HL-60 (cell line): ENCODE results near the gene COL20A1.

Source experiments
- DNase-seq, 2 experiments: peaks; one replicate each; pipeline ENCODE4 v3.0.0-alpha.2; 2010 to 2020; ENCODE audit warnings: low read depth in 1 of 2, low spot score in 1 of 2
- H3K27ac ChIP-seq: fragments of 250-450 bp; sonication (Bioruptor Pico); replicated peaks from 2 replicates; pipeline ENCODE4 v1.5.1; 2020; ENCODE audit warnings: mild to moderate bottlenecking, moderate library complexity
- H3K27me3 ChIP-seq: fragments of 250-450 bp; sonication (Bioruptor Pico); 2 replicates; pipeline ENCODE4 v1.5.1; 2021; ENCODE audit warnings: mild to moderate bottlenecking, moderate library complexity; ENCODE audit not compliant: insufficient read depth, poor library complexity, severe bottlenecking
- H3K4me3 ChIP-seq: replicated peaks from 2 replicates; pipeline ENCODE4 v1.5.1; 2011; ENCODE audit warnings: mild to moderate bottlenecking, control low read depth, low read length; ENCODE audit not compliant: insufficient read depth
- GABPA ChIP-seq: IDR thresholded peaks from 2 replicates; pipeline ENCODE4 v1.6.1; 2012; ENCODE audit warnings: low read depth
- POLR2AphosphoS5 ChIP-seq: IDR thresholded peaks from 2 replicates; pipeline ENCODE4 v1.6.1; 2012; ENCODE audit warnings: low read depth
- SPI1 ChIP-seq: IDR thresholded peaks from 2 replicates; pipeline ENCODE4 v1.6.1; 2012; ENCODE audit warnings: low read depth, mild to moderate bottlenecking, borderline replicate concordance
- TF ChIP-seq, protein P1 (sequence below): IDR thresholded peaks from one replicate; pipeline ENCODE4 v1.5.1; 2011; ENCODE audit warnings: low read length, control low read depth, inconsistent platforms; ENCODE audit not compliant: insufficient read depth
- TF ChIP-seq, protein P2 (sequence below): IDR thresholded peaks from 2 replicates; pipeline ENCODE4 v1.6.1; 2012; ENCODE audit warnings: low read depth; ENCODE audit not compliant: insufficient replicate concordance

Gene COL20A1

DNA sequence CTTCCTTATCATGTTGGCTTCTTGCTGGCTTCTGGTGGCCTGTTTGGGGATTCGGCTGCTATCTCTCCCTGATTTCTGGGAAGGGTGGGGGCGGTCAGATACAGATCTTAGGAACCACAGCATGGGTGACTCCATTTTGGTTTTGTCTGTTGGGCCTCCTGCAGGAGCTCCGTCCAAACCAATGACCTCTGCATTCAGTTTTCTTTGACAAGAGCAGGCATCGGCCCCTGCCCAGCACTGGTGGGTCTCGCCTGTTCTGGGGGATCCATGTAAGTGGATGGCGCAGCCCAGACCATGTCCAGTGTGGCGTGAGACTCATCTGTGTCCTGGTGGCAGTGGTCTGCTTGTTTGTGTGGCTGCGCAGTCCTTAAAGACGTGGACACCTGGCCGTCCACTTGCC is 29.0 kb upstream of the COL20A1 start:
- Histone ChIP-seq H3K4me3 (no peak overlapping the region), H3K27ac (no peak overlapping the region), H3K27me3 (peaks cover 38% of the 10 kb centered on the region)

DNA sequence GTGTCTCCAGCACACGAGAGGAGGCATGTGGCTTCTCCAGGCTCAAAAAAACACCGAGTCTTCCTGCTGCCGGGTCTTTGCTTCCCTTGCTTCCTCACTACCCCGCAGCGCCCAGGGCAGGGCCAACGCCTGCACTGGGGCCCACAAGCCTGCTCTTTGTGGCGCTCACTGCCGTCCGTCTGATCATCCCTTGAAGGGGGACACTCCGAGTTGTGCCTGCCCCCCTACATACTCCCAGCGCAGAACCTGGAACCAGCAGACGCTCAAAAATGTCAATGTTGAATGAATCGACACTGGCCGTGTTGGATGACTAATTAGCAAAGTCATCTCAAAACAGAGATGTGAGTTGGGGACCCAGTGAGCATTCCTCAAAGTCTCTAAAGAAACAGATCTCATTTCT is 28.5 kb upstream of the COL20A1 start:
- Histone ChIP-seq H3K27ac (no peak overlapping the region), H3K27me3 (peaks cover 33% of the 10 kb centered on the region)

More for the DNA sequence above, 29.0 kb upstream of the COL20A1 start:
- no peak for DNase-seq
- TF ChIP-seq GABPA, result no peak
- TF ChIP-seq, protein P1, sequence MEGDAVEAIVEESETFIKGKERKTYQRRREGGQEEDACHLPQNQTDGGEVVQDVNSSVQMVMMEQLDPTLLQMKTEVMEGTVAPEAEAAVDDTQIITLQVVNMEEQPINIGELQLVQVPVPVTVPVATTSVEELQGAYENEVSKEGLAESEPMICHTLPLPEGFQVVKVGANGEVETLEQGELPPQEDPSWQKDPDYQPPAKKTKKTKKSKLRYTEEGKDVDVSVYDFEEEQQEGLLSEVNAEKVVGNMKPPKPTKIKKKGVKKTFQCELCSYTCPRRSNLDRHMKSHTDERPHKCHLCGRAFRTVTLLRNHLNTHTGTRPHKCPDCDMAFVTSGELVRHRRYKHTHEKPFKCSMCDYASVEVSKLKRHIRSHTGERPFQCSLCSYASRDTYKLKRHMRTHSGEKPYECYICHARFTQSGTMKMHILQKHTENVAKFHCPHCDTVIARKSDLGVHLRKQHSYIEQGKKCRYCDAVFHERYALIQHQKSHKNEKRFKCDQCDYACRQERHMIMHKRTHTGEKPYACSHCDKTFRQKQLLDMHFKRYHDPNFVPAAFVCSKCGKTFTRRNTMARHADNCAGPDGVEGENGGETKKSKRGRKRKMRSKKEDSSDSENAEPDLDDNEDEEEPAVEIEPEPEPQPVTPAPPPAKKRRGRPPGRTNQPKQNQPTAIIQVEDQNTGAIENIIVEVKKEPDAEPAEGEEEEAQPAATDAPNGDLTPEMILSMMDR, result no peak
- TF ChIP-seq, protein P2, sequence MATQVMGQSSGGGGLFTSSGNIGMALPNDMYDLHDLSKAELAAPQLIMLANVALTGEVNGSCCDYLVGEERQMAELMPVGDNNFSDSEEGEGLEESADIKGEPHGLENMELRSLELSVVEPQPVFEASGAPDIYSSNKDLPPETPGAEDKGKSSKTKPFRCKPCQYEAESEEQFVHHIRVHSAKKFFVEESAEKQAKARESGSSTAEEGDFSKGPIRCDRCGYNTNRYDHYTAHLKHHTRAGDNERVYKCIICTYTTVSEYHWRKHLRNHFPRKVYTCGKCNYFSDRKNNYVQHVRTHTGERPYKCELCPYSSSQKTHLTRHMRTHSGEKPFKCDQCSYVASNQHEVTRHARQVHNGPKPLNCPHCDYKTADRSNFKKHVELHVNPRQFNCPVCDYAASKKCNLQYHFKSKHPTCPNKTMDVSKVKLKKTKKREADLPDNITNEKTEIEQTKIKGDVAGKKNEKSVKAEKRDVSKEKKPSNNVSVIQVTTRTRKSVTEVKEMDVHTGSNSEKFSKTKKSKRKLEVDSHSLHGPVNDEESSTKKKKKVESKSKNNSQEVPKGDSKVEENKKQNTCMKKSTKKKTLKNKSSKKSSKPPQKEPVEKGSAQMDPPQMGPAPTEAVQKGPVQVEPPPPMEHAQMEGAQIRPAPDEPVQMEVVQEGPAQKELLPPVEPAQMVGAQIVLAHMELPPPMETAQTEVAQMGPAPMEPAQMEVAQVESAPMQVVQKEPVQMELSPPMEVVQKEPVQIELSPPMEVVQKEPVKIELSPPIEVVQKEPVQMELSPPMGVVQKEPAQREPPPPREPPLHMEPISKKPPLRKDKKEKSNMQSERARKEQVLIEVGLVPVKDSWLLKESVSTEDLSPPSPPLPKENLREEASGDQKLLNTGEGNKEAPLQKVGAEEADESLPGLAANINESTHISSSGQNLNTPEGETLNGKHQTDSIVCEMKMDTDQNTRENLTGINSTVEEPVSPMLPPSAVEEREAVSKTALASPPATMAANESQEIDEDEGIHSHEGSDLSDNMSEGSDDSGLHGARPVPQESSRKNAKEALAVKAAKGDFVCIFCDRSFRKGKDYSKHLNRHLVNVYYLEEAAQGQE, result no peak
- TF ChIP-seq SPI1, result no peak
- TF ChIP-seq POLR2AphosphoS5, result no peak

DNA sequence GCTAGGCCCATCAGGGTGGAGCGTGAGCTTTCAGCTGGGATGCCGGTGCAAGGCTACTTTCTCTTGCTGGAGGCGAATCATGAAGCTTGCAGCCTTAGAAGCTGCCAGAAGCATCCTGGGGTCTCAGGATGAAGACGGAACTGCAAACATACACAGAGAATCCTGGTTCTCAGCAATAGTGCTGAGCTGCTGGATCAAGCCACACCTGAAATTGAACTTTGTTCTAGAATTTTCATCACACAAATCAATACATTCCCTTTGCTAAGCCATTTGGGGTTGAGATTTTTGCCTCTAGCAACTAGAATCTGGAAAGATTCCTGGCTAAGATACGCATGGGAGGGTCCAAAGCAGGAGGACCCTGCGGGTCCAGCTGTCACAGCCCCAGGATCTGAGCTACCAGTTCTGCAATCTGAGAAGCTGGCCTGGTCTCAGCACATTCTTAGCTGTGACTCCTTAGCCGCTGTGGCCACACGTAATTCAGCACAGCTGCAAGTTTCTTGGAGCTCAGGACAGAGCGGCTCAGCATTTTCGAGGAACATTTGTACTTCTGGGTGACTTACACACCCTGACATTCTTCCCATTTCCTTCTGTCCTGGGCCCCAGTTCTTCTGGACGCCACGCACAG is 27.0 kb upstream of the COL20A1 start:
- H3K27me3 ChIP-seq, result peaks cover 21% of the 10 kb centered on the region
- no peak for DNase-seq
- TF ChIP-seq, protein P2, result no peak
- TF ChIP-seq, protein P1, result no peak
- no peak for TF ChIP-seq SPI1
- no peak for TF ChIP-seq GABPA
- TF ChIP-seq POLR2AphosphoS5, result no peak
- H3K27ac ChIP-seq, result no peak overlapping the region
- no peak overlapping the region for H3K4me3 ChIP-seq

More for the DNA sequence above, 28.5 kb upstream of the COL20A1 start:
- DNase-seq, result no peak
- TF ChIP-seq POLR2AphosphoS5 (no peak), SPI1 (no peak), GABPA (no peak)
- TF ChIP-seq, protein P1, result no peak
- TF ChIP-seq, protein P2, result no peak
- no peak overlapping the region for H3K4me3 ChIP-seq
